Measurements from ENCODE around the gene KRT40. TPM values are rescaled to one million over a fixed set of nuclear protein-coding genes. Genes with fewer than 3 reads are reported as not detected.

Gene KRT40
- total RNA-seq, 1 donor from 2014 or later: not detected

GRCh38 chr17:40953881-40954280 is 30.2 kb downstream of the KRT40 start:
- intact Hi-C loops (cut with micrococcal nuclease): no loop called here

DNA sequence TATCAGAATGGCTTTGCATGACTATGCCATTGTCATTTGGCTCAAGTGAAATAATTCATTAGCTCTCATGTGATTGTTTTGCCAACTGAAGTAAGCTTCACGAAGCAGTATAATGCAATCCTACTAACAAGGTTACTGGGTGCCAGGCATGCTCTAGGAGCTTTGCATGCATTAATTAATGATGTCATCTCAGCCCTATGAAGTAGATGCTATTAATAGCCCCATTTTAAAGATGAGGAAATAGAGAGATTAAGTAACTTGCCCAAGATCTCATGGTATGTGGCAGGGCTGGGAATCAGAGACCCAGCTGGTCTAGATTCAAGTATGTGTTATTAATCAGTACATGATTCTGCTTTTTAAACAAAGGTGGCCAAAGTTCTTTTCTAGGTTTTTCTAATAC is 31.5 kb downstream of the KRT40 start:
- intact Hi-C loops (cut with micrococcal nuclease): no loop called here

GRCh38 chr17:40952154-40952553 is 32.0 kb downstream of the KRT40 start:
- intact Hi-C loops (cut with micrococcal nuclease): no loop called here

DNA sequence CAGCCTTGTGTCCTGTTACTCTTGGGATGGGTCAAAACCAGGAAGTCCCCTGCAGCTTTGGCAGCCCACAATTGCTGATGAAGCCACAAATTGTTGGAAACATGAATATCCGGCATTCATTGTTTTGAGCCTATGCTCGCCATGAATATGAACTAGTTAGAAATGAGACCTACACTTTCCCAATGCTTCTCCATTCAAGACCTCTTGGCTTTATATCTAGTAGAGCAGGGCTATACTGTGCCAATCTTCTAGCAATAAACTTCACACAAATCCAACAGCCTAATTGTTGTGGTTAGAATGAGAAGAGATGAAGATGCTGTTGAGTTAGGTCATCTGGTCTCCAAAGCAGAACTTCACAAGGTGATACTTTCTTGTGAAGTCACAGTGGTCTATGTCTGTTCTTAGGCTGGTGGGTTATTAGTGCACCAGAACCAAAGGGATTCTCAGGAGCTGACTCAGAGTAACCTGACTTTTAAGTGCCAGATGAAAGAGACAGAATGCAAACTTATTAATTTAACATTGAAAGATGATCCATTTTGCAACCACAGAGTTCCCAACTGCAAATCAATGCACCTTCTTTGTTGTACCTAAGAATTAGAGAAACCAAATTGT is 33.0 kb downstream of the KRT40 start:
- intact Hi-C loops (cut with micrococcal nuclease): no loop called here

GRCh38 chr17:40950176-40950575 is 34.0 kb downstream of the KRT40 start:
- intact Hi-C loops (cut with micrococcal nuclease): no loop called here

DNA sequence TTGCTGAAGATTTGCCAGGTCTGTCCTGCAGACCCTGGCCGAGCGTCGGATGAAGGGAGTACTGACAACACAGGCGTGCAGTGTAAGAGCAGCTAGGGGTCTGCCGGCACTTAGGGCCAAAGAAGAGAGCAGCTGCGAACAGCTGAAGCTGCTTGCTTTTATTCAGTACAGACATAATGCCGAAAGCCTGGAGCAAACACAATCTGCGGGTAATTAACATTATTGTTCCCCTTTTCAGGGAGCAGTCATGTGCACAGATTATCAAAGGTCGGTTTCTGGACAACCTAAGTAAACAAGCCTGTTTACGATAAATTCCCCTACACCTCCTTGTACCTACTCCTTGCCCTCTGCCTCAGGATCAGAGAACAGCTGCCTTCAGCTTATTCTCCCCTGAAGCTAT is 34.7 kb downstream of the KRT40 start:
- intact Hi-C loops (cut with micrococcal nuclease): no loop called here

DNA sequence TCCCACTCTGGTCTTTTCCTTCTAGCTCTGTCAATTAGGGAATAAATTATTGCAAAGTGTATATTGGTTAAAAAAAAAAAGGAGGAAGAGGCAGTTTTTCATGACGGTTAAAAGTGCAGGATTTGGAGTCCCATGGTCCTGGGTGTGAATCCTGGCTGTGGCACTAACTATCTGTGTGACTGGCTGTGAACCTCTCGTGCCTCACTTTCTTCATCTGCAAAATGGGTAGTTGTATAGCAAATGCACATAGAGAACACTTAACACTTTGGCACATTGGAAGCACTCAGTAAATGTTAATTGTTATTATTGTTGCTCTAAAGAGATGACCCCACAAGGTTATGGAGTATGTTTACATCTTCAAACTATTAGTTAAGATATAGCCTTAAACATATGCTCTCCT is 36.2 kb downstream of the KRT40 start:
- intact Hi-C loops (cut with micrococcal nuclease): no loop called here

GRCh38 chr17:40945414-40945813 is 38.7 kb downstream of the KRT40 start:
- intact Hi-C loops (cut with micrococcal nuclease): no loop called here

GRCh38 chr17:40944531-40944930 is 39.6 kb downstream of the KRT40 start:
- intact Hi-C loops (cut with micrococcal nuclease): no loop called here

GRCh38 chr17:40942553-40942952 is 41.6 kb downstream of the KRT40 start:
- intact Hi-C loops (cut with micrococcal nuclease): no loop called here

GRCh38 chr17:40940266-40940665 is 43.9 kb downstream of the KRT40 start:
- intact Hi-C loops (cut with micrococcal nuclease): no loop called here

DNA sequence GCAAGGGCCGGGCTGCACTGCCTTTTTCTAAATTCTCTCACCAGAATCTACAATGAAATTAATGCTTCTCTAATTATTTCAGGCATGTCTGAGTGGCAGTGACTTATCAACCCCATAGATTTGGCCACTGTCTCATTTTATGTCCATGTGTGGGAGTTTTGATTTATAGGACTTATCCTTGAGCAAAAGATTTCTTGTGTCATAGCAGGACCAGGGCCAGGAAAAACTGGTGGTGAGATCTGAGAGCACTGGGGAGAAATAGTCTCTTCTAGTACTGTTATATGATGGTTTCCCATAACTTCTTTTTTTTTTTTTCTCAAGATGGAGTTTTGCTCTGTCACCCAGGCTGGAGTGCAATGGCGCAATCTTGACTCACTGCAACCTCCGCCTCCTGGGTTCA is 45.1 kb downstream of the KRT40 start:
- intact Hi-C loops (cut with micrococcal nuclease): no loop called here

GRCh38 chr17:40937384-40937819 is 46.7 kb downstream of the KRT40 start, which contains the start of gene KRT23:
Gene KRT23 (minus strand): TSS chr17:40937646. CDS start chr17:40936603, 1,043 bp downstream.
- intact Hi-C loops (cut with micrococcal nuclease): no loop called here

GRCh38 chr17:40936976-40937375 is 47.1 kb downstream of the KRT40 start:
- intact Hi-C loops (cut with micrococcal nuclease): no loop called here

DNA sequence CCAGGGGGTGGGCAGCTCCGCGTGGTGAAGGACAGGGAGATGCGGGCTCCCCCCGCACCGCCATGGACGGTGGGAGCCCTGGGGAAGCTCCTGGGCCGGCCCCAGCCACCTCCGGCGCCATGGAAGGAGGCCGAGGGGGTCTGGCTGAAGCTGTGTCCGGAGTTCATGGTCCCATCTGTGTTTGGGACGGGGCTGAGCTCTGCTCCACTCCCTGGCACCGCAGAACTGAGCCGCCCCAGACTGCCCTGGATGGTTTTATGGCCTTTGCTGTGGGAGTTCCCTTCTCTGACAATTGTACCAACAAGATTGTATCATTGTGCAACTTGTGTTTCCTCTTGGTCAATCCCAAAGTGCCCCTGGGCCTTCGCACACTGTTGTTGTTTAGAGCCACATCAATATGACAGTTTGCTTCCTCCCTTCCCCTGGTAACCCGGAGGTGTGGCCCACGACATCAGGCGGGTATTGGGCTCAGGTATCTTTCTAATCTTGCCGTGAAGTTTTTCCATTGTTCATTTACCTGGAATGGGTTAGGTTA is 47.6 kb downstream of the KRT40 start:
- intact Hi-C loops (cut with micrococcal nuclease): no loop called here

- intact Hi-C loops (cut with micrococcal nuclease): no loop called here
Measured at GRCh38 chr17:40935624-40936023, 48.5 kb downstream of the KRT40 start.

DNA sequence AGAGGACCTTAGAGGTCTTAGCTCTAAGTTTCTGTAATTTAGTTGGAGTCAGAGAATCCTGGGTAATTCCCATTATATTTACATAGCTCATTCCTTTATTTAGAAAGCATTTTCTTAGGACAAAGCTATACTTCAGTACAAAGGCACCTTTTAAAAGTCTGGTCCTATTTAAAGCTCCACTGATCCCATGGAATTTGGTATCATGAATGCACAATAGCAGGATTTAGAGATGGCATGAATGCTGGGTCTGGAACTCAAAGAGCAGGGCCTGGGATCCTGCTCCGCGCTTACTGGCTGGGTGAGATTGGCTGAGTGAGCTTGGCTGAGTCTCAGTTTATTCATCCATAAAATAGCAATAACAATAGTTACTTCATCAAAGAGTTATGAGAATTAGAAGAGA is 51.5 kb downstream of the KRT40 start:
- intact Hi-C loops (cut with micrococcal nuclease): no loop called here

DNA sequence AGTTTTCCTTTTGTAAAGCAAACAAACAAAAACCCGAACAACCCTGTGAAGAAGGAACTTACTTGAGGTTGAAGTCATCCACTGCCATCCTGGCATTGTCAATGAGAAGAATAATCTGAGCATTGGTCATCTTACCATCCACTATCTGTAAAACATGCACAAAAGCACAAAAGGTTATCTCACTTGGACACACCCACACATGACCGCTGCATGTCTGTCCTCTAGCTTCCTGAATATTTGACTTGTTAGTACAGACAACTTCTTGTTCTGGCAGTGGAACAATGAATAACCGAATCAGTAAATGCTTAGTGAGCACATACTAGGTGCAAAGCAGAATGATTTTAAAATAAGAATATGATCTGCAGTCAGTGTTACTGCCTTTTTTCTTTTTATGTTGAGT is 52.8 kb downstream of the KRT40 start:
- intact Hi-C loops (cut with micrococcal nuclease): no loop called here

Other genes with a start within 250 kb of the KRT40 start
- gene KRT25, start 229.0 kb downstream of the KRT40 start, total RNA-seq: not detected in 2 replicates
- not detected in 2 replicates for gene KRT26, start 212.1 kb downstream of the KRT40 start, total RNA-seq
- gene KRT27, start 201.8 kb downstream of the KRT40 start, total RNA-seq: not detected in 2 replicates
- gene KRT28, start 184.4 kb downstream of the KRT40 start, total RNA-seq: not detected in 2 replicates
- 21.0 and 25.6 TPM in 2 replicates for gene KRT10, start 161.7 kb downstream of the KRT40 start, total RNA-seq
- not detected in 2 replicates for gene KRT12, start 117.1 kb downstream of the KRT40 start, total RNA-seq
- gene KRT20, start 99.1 kb downstream of the KRT40 start, total RNA-seq: not detected in 2 replicates
- gene KRT23, start 46.7 kb downstream of the KRT40 start, total RNA-seq: not detected in 2 replicates
- gene KRT39, start 17.4 kb downstream of the KRT40 start, total RNA-seq: not detected in 2 replicates
- not detected in 2 replicates for gene KRTAP3-3, start 9.8 kb upstream of the KRT40 start, total RNA-seq
- not detected in 2 replicates for gene KRTAP3-2, start 15.6 kb upstream of the KRT40 start, total RNA-seq
- gene KRTAP3-1, start 24.8 kb upstream of the KRT40 start, total RNA-seq: not detected in 2 replicates
- gene KRTAP1-5, start 42.9 kb upstream of the KRT40 start, total RNA-seq: not detected in 2 replicates
- gene KRTAP1-4, start 45.9 kb upstream of the KRT40 start, total RNA-seq: not detected in 2 replicates
- not detected in 2 replicates for gene KRTAP1-3, start 50.5 kb upstream of the KRT40 start, total RNA-seq
- not detected in 2 replicates for gene KRTAP1-1, start 57.1 kb upstream of the KRT40 start, total RNA-seq
- not detected in 2 replicates for gene KRTAP2-1, start 63.0 kb upstream of the KRT40 start, total RNA-seq
- not detected in 2 replicates for gene KRTAP2-2, start 70.9 kb upstream of the KRT40 start, total RNA-seq
- gene KRTAP2-3, start 75.8 kb upstream of the KRT40 start, total RNA-seq: not detected in 2 replicates
- not detected in 2 replicates for gene KRTAP2-4, start 81.6 kb upstream of the KRT40 start, total RNA-seq
- gene KRTAP4-7, start 99.8 kb upstream of the KRT40 start, total RNA-seq: not detected in 2 replicates
- not detected in 2 replicates for gene KRTAP4-8, start 113.8 kb upstream of the KRT40 start, total RNA-seq
- not detected in 2 replicates for gene KRTAP4-16, start 117.9 kb upstream of the KRT40 start, total RNA-seq
- gene KRTAP4-9, start 121.1 kb upstream of the KRT40 start, total RNA-seq: not detected in 2 replicates
- not detected in 2 replicates for gene KRTAP4-11, start 134.0 kb upstream of the KRT40 start, total RNA-seq
- gene KRTAP4-12, start 139.9 kb upstream of the KRT40 start, total RNA-seq: not detected in 2 replicates
- not detected in 2 replicates for gene KRTAP4-6, start 156.2 kb upstream of the KRT40 start, total RNA-seq
- not detected in 2 replicates for gene KRTAP4-5, start 165.5 kb upstream of the KRT40 start, total RNA-seq
- not detected in 2 replicates for gene KRTAP4-4, start 176.4 kb upstream of the KRT40 start, total RNA-seq
- not detected in 2 replicates for gene KRTAP4-3, start 183.9 kb upstream of the KRT40 start, total RNA-seq
- not detected in 2 replicates for gene KRTAP4-2, start 193.9 kb upstream of the KRT40 start, total RNA-seq
- not detected in 2 replicates for gene KRTAP4-1, start 200.6 kb upstream of the KRT40 start, total RNA-seq
- not detected in 2 replicates for gene KRTAP9-1, start 205.6 kb upstream of the KRT40 start, total RNA-seq
- not detected in 2 replicates for gene KRTAP9-2, start 242.3 kb upstream of the KRT40 start, total RNA-seq
- gene KRTAP9-3, start 248.1 kb upstream of the KRT40 start, total RNA-seq: not detected in 2 replicates